Activated gamma-delta T cell treated with anti-CD3 and anti-CD28 coated beads, Interleukin-2, amount 50 U/mL, for 16 hours (primary cell): ENCODE data around the gene CBFA2T3.
"Not testable (repeated sequence)": the region's sequence is repeated elsewhere in the genome, so short reads cannot be mapped to it uniquely, and the experiment has no call there.

Source experiments
- DNase-seq: peaks from one replicate; pipeline ENCODE4 v3.0.0-alpha.2; 2020; ENCODE audit warnings: low read depth

CBFA2T3 gene

GRCh38 chr16:88906535-88907105 lies 70.4 kb downstream of the CBFA2T3 start:
- no peak for DNase-seq

DNA sequence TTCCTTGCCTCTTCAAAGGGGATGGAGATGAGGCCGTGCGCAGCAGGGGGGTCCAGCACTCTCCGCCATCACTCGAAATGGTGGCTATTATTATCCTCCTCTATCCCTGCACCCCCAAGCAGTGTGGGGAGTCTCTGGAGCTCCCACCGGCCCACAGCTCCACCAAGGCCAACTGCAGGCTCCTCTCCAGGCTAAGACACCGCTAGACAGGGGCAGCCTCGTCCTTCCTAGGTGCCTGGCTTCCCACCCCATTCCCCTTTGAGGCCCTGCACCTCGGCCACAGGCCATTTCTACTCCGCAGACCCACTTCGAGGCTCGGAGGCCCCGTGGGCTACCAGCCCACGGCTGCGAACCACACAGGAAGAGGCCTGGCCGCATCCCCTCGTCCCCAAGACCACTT lies 71.0 kb downstream of the CBFA2T3 start:
- no peak for DNase-seq

DNA sequence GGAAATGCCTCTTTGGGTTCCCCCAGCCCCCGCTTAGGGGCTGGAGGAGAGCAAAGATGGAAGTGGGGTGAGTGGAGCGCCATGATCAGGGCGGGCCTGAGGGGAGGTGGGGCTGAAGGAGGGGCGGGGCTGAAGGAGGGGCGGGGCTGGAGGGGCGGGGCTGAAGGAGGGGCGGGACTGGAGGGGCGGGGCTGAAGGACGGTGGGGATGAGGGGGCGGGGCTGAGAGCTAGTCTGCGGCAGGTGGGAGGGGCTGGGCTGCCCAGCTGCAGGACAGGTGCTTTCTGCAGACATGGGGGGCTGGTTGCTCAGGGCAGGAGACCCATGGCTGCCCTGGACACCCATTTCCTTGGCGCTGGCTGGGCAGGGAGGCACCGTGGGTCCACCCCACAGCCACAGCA lies 71.4 kb downstream of the CBFA2T3 start:
- no peak for DNase-seq

DNA sequence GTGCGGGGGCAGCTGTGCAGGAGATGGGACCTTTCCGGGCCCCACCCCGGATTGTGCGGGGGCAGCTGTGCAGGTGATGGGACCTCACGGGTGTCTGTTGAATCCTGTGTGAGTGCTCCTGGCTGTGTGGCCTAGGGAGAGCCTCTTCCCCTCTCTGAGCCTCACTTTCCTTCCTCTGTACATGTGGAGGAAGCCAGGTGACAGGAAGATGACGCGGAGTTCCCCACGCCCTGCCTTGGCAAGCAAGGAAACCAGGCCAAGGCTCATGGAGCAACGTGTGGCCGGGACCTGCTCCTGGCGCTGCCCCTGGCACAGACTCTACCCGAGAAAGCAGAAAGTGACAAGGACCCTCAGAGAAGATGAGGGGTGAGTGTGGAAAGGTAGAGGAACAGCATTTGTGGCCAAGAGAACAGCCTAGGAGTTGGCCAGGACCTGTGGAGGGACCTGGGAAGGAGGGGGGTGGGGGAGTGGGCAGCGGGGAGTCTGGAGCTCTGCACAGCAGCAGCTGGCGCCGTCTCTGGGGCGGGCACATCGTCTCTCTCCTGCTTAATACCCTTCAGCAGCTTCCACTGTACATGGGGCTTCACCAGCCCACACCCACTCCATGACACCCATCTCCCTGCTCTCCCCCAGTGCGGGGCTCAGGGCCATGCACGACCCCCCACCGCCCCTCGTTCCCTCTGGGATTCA lies 72.2 kb downstream of the CBFA2T3 start:
- DNase-seq = no peak

DNA sequence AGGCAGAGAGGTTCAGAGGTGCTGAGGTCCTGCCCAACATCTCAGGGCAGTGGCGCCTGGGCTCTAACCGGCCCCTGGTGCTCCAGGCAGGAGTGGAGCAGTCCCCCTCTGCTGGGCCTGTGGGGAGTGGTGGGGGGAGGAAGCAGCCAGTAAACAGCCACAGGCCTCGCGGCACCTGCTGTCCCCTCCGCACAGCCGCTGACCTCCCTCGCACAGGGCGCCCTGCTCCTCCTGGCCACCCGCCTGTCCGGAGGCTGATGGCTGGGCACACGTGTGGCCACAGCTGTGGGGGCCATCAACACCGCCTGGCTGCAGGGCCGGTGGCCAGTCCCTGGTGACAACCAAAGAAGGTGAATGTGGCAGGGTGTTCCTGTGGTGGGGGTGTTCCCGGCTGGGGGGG lies 73.7 kb downstream of the CBFA2T3 start:
- no peak for DNase-seq

DNA sequence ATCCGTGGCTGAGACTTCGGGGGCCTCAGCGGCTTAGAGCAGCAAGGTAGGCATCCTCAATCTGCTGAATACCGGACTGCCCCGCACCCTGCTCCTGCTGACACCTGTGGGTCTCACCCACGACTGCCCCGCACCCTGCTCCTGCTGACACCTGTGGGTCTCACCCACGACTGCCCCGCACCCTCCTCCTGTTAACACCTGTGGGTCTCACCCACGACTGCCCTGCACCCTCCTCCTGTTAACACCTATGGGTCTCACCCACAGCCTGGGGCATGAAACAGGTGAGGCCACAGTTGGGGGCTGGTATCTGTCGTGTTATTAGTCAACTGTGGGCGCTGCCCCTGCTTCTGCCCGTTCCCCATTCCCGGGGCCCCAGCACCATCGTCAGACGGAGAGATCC lies 74.3 kb downstream of the CBFA2T3 start:
- no peak for DNase-seq

DNA sequence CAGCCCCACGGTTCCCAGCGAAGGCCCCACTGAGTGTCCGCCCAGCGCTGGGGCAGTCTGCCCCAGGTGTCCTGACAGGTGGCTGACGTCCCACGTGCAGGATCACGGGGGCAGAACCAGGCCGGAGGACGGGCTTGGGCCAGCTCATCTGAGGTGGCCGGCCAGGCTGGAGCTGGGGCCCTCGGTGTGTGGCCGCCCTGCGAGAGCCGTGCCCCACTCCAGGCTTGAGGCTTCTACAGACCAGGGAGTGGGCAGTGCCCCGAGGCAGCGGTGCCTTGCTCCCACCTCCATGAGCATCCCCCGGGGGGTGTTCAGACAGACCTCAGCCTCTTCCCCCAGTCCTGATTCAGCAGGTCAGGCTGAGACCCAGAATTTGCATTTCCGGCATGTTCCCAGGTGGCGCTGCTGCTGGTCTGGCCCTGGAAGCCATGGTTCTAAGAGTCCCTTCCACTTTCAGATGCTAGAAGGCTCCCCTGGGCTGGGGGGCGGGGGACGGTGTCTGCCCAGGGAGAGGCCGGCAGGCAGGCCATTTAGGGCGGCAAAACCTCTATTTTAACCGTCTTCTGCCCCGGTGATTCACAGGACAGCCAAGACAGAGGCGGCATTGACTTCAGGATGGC lies 75.2 kb downstream of the CBFA2T3 start:
- no peak for DNase-seq

DNA sequence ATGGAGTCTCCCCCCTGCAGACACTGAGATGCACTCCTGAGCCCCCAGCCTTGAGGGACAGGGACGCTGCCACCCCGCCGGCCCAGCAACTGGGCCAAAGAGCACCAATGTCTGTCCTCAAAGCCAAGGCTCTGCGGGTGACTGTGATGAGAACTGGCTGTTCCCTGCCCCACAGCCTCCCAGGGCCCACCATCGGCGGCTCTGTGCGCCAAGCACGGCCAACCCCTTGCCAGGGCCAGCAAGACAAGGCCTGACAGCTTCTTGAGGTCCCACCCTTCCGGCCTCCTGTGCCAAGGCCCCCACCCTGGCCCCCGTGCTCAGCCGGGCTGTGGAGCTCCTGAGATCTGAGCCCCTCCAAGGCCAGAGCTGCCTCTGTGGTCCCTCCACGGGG lies 76.3 kb downstream of the CBFA2T3 start:
- no peak for DNase-seq

GRCh38 chr16:88899901-88900661 lies 76.9 kb downstream of the CBFA2T3 start:
- no peak for DNase-seq

DNA sequence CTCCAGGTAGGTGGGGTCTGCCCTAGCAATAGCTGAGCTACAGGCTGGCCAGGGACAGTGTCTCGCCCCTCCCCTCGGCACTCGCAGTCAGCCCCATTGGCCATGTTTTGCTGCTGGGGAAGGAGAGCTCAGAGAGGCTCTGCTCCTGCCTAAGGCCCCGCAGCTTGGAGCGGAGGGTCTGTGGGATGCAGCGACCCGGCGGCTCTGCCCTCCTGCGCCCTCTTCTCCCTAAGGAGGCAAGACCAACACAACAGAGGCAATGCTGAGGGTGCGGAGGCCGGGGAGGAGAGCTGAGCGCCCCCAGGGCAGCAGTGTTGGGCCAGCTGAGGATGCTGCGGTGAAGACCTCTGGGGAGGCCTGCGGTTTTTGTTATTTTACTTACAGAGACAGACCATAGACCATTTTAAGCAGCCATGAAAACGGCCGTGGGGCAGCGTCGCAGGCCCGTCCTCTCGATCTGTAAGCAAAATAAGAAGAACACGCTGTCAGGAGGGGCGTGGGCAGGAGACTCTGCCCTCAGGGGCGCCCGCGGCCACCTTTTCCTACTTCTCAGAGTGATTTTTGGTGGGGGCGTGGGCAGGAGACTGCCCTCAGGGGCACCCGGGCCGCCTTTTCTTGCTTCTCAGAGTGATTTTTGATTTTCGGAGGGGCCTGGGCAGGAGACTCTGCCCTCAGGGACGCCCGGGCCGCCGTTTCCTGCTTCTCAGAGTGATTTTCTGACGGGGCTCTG lies 79.1 kb downstream of the CBFA2T3 start:
- DNase-seq = no peak

GRCh38 chr16:88896238-88897070 lies 80.6 kb downstream of the CBFA2T3 start:
- no peak for DNase-seq

DNA sequence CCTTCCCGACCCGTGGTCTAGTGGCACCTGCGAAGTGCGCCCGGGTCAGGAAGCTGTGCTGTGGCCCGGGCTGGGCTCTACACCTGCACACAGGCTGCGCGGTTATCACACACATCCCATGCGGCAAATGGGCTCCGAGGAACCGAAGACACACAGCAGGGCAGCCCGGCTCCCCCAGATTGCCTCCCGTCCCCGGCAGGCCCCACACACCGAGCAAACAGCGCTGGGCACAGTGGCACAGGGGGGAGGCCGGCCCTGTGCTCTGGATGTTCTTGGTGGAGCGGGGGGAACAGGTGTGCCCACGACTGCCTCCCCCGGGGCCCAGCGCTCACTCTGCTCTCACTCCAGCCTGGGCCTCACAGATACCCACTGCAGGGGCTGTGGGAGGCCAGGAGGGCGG lies 81.7 kb downstream of the CBFA2T3 start:
- no peak for DNase-seq

DNA sequence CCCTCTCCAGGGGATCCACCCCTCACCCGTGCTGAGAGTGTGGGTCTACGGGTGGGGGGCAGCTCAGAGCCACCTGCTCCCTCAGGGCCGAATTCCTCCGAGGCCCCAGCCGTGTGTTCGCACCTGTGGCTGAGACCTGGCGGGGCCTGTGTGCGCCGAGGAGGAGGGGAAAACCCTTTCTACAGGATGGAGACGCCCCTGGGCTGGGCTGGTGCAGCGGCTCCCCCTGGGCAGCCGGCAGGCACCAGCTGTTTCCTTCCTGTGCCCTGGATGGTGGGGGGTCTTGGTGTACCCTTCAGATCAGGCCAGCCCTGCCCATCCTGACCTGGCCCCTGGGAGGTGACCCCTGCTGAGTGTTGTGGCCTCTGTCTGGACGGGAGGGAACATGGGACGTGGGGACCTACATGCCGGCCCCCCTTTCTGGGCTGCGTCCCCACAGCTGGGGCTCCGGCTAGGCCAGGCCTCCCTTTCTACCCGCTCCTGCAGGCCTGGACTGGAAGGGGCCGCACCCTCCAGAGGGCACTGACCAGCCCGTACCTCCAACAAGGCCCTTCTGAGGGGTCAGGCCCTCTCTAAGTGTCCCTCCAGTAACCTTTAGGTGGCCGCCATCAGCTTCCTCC lies 82.2 kb downstream of the CBFA2T3 start:
- DNase-seq = no peak

DNA sequence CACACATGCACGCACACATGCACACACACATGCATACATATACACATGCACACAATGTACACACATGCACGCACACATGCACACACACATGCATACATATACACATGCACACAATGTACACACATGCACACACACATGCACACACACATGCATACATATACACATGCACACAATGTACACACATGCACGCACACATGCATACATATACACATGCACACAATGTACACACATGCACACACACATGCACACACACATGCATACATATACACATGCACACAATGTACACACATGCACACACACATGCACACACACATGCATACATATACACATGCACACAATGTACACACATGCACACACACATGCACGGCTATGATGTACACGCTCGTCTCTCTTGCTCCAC lies 82.7 kb downstream of the CBFA2T3 start:
- DNase-seq = not testable (repeated sequence)

- DNase-seq = no peak
Observed at GRCh38 chr16:88893127-88893968, 83.7 kb downstream of the CBFA2T3 start.

DNA sequence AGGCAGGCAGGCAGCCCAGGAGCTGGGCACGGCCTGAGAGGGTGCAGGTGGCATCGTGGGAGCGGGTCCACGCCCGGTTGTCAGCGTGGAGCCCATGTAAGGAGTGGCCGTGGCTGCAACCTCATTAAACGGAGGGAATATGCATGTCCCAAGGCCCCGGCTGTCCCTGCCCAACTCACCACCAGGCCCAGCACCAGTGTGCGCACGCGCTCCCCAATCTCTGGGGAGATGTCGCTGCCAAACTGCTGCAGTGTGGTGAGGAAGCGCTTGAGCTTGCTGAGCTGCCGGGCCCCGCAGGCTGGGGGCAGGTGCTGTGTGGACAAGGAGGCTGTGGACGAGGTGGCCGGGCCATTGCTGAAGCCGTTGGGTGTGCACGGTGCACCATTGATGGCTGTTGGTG lies 84.9 kb downstream of the CBFA2T3 start:
- DNase-seq = no peak

- no peak for DNase-seq
Observed at GRCh38 chr16:88891083-88891482, 85.9 kb downstream of the CBFA2T3 start.

- DNase-seq = not testable (repeated sequence)
Observed at GRCh38 chr16:88889702-88890352, 87.2 kb downstream of the CBFA2T3 start.
